ENCODE measurements around the gene LITAF.
"Not testable (repeated sequence)": the region's sequence is repeated elsewhere in the genome, so short reads cannot be mapped to it uniquely, and the experiment has no call there.

Gene LITAF

DNA sequence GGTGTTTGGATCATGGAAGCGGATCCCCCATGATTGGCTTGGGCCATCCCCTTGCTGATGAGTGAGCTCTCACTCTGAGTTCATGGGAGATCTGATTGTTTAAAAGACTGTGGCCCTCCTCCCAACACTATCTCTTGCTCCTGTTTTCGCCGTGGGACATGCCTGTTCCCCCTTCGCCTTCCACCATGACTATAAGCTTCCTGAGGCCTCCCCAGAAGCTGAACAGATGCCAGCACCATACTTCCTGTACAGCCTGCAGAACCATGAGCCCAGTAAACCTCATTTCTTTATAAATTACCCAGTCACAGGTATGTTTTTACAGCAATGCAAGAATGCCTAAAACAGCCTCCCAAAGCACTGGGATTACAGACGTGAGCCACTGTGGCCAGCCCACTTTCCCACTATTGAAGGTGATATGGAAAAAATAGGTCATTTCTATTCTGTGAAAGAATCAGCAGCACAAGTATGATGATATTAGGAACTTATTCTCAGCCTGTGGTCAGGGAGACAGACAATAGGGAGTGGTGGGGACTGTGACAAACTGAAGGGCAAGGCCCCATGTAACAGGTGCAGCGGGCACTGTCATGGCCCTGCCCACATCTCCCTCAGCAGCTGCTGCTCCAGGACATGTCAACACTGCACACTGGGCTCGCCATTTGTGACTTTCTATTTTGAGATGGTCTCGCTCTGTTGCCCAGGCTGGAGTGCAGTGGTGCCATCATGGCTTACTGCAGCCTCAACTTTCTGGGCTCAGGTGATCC, 33.7 kb upstream of the LITAF start:
- DNase-seq: no peak

DNA sequence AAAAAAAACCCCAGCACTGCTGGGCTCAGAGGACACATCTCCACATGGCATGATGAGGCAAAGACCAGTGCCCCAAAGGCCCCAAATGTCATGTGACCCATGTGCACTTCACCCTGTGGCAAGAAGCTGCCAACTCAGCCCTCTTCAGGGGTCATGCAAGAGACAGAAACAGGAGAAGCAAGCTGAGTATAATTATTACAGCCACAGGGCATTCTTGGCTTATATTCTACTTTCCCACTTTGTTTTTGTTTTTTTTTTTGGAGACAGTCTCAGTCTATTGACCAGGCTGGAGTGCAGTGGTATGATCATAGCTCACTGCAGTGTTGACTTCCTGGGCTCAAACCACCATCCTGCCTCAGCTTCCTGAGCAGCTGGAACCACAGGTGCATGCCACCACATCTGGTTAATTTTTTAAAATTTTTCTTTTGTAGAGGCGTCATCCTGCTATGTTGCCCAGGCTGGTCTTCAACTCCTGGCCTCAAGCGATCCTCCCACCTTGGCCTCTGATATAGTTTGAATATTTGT, 32.7 kb upstream of the LITAF start:
- DNase-seq: no peak

DNA sequence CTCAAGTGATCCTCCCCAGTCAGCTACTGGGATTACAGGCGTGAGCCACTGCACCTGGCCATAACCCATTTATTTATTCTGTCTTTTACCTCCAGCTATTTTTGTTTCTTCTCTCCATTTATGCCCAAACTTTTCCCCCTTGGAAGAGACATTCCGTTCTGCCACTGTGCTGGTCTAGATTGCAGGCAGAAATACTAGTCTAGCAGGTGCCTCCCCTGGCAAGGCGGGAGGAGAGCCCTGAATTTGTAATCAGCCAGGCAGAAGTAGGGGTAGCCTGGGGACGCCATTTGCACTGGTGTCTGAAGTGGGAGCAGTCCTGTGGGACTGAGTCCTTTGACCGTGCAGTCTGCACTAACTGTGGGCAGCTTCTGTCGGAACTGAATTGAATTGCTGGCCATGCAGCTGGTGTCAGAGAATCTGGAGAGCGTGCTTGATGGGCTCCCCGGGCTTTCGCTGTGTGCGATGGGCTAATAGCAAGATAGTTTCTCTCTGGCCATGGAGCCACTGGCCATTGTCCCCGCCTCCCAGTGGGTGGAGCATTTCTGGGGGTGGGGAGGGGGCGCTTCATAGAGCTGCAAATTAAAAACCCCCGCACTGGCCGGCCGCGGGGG, 31.5 kb upstream of the LITAF start:
- DNase-seq: no peak

DNA sequence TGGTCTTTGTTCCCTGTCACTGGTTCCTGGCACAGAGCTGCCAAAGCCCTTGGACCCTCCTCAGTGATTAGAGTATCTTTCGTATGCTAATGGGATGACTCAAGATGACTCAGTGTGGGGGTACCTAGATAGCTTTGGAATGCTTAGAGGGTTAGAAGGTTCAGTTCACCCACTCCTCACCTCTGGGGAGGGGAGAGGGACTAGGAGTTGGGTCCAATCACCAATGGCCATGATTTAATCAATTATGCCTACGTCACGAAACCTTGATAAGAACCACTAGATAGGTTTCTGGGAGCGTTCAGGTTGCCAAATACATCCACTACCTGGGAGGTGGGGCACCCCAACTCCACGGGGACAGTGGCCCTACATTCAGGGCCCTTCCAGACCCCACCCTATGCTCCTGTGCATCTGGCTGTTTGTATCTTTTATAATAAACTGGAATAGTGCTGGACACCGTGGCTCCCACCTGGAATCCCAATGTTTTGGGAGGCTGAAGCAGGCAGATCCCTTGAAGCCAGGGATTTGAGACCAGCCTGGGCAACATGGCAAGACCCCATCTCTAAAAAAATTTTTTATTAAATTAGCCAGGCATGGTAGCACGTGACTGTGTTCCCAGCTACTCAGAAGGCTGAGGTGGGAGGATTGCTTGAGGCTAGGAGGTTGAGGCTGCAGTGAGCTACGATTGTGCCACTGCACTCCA, 29.2 kb upstream of the LITAF start:
- DNase-seq: no peak

DNA sequence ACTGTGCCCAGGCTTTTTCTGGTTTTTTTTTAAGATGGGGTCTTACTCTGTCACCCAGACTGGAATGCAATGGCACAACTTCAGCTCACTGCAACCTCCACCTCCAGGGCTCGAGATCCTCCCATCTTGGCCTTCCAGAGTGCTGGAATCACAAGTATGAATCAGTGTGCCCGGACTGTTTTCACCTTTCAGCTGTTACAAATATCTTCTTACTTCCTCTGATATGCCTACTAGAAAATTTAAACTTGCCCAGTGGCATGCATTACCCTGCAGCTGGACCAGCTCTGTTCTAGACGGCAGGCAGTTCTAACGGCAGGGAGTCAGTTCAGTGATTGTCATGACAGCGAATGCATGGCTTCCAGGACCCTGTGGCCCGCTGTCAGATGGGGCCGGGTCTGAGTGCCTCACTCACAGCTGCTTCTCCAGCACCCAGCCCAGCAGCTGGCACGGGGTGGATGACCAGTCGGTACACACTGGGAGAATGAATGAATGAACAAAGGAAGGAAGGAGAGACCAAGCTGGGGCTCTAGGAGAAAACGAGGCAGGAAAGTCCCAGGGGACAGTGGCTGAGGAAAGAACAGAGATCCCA, 28.0 kb upstream of the LITAF start:
- DNase-seq: no peak

DNA sequence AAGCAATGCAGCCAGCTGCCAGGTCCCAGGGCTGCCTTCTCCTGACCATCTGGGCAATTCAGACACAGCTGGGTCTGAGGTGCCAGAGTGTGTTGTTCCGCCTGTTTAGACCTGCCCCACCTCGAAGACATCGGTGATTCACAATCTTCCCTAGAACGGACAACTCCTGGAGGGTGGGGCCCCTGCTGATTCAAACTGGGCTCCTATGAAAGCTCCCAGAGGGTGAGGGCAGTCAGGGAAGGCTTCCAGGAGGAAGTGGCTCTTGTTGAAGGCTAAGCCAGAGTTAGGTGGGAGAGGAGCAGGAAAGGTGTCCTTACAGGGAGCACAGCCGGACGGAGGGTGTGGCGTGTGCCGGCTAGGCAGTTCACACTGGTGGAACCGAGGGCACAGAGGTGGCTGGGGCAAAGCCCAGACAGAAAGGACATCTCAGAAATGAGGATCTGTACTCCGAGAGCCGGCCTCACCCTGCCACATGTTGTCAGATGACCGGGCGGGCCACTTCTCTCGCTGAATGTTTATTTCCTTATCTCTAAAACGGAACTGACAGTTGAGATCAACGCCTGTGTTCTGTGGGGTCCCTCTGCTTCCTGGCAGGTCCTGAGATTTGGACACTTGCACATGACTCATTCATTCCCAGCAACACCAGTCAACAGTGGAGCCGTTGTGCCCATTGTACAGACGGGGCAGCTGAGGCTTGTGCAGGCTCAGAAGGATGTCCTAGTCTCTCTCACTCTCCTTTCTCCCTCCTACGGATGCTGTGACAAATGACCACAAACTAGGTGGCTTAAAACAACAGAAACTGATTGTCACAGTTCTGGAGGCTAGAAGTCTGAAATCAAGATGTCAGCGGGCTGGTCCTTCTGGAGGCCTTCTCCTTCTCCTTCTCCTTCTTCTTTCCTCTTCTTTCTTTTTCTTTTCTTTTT, 26.9 kb upstream of the LITAF start:
- no peak for DNase-seq

DNA sequence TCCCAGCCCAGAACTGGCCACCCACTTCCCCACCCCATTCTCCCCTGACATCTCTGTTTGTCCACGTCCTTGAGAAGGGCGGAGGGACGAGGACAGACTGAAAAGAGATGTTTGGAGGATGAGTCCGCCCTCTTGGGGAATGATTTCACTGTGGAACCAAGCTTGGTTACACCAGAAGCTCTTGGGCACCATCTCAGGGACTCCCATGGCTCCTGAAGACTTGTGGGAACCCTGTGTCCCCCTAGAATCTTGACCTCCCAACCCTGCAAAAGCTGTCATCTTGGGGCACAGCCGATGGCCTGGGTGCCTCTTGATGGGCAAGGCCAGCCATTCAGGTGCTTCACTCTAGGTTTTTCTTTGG, 25.9 kb upstream of the LITAF start:
- no peak for DNase-seq

DNA sequence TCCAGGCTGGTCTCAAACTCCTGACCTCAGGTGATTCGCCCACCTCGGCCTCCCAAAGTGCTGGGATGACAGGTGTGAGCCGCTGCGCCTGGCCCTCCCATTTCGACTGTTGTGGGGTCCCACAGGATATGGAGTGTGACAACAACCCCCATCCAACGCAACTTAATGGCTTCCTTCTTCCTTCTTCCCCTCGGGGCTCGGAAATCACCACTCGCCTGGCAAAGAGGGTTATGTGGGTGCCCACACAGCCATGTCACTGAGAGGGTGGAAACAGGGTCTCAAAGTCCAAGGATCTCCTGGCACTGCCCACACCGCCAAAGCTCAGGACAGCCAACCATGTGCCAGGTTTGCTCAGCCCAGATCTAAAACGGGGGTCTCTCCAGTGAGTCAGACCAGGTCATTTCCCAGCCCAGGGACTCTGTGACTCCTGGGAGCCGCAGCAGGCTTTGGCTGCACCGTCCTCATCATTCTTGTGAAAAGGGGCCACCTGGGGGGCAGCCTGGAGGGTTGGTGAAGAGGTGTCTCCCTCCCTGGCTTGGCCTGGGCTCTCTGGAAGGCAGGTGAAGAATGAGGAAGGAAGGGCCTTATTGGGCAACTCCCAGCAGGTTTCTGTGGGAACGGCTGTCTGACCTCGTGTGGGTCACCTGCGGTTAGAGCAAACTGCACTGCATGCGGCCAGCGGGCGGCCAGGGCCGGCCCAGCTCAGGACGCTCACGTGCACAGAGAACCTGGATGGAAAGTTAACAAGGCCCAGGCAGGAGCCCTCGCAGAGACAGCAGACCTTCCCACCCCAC, 25.3 kb upstream of the LITAF start:
- no peak for DNase-seq

DNA sequence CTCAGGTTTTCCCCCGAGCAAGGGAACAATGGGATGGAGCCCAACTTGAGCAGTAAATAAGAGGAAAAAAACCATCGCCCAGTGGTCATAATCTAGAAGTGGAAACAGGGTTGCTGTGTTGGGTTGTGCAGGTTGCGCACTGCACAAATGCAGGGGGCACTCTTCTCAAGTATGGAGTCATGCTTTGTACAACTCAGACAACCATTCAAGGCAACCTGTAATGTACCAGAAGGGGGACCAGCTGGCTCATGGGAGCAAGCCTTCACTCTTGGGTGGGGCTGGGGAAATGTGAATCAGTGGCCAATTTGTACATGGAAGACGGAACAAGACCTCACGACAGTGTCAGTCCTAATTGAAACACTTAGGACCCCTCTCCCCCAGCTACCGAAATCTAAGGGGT, 23.9 kb upstream of the LITAF start:
- DNase-seq: no peak

DNA sequence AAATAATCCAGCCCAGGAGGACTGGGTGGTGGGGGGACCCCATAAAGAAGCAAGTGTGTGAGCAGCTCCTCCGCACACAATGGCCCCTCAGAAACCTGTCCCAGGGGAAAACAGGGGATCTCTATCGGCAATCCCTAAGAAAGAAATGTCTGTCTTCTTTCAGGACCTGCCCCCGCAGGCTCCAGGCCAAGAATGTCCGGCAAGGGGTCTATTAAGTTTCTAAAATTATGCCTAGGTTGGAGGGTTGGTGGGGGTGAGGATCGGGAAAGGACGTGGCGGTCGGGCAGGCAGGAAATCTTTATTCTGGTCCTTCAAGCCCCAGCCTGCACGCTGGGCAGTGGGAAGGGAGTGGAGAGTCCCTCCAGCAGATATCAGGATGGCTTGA, 23.4 kb upstream of the LITAF start:
- DNase-seq: no peak

DNA sequence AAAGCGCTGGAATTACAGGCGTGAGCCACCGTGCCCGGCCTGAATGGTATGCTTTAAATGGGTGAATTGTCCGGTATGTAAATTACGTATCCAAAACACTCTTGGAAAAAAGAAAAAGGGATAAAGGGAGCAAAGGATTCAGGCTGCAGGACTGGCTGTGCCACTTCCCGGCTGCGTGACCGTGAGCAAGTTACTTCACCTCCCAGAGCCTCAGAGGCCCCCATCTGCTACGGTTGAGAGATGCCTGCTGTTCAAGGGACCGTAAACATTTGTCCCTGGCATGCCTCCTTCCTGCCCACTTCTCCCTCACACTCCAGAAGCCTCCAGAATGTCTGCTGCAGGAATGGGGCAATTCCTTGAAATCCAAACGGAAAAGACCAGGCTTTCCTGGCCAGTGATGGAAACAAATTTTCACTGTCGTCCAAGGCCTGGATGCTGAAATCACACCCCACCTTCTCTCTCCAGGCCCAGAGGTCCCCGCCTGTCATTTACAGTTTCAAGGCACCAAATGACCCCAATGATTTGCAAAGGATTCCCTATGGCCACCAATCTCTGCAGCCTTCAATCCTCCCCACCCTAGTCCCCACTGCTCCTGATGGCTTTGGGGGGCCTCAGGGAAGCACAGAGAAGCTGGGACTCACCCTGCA, 22.9 kb upstream of the LITAF start:
- no peak for DNase-seq

DNA sequence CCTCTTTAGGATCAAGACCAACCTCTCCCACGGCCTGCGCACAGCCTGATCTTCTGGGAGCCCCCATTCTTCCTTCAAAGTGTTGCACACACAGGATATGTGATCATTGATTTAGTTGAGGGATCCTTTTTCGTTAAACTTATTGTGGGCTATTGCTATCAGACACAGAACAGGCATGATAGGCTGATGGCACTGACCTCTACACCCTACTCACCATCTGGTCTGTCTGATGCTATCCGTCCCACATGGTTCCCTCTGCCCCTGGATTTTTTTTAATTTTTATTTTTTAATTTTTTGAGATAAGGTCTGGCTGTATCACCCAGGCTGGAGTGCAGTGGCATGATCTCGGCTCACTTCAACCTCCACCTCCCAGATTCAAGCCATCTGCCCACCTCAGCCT, 19.2 kb upstream of the LITAF start:
- DNase-seq: no peak

DNA sequence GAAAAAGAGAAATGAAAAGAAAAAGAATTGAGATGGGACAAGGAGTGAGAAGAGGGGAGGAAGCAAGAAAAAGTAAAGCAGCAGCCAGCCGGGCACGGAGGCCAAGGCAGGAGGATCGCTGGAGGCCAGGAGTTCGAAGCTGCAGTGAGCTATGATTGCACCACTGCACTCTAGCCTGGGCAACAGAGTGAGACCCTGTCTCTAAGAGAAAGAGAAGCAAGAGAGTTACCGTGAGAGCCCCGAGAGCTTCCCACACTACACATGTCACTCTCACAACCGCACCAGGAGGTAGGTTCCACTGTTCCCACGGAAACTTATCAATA, 18.8 kb upstream of the LITAF start:
- DNase-seq: no peak

DNA sequence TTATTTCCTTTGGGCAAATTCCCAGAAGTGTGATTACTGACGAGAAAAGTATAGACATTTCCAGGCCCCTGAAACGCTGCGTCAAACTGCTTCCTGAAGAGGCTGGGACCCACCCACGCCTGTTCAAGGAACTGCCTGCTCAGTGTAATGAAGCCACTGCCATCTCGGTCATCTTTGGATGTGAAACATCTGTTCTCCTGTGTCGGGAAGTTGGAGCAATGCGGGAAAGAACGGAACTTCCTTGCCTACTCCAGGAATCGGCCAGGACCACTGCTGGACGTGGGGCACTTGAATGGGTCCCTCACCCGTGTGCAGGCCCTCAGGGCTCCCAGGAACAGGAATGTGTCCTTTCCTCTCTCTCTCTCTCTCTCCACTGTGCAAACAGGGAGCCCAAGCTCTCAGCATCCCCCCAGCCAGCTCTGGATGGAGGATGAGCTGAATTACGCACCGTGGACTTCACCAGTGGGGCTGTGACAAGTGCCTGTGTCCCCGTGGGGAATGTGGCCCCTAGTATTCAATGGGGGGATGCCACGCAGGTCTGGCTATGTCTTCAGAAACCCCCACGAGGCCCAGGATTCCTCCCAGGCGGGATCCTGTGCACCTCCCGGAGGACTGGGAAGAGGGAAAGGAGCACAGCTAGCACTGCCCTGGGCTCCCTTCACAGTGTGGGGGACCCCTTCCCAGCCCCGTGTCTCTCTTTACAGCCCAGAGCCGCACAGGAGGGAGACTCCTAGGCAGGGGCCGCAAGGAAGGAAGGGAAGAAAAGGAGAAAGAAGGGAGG, 18.3 kb upstream of the LITAF start:
- no peak for DNase-seq

DNA sequence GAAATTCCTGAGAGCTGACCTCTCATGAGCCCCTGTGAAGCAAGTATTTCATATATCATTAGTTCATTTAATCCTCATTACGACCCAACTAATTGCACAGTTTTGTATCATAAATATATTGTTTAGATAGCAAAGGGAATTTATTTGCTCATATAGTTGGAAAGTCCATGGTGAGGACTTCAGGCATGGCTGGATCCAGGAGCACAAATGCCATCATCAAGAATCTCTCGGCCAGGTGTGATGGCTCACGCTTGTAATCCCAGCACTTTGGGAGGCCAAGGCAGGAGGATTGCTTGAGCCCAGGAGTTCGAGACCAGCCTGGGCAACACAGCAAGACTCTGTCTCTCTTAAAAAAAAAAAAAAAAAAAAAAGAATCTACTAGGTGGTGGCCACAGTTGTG, 17.6 kb upstream of the LITAF start:
- DNase-seq: not testable (repeated sequence)

DNA sequence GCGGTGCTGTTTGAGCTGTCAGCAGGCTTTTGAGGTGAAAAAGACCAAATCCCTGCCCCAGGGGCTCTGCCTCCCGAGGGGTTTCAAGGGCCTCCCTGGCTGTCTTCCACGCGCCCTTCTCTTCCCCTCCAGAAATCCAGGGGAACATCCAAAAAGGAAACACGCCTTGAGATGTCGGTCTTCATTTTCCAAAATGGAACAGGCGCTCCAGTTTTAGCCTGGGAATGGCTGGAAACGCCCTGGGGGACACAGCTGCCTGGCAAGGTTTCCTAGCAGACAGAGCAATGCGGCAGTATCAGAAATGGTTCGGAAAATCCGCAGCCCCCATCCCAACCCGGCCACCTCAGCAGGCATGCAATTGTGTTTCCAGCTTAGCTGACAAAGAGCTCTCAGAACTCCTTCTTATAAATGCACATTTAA, 16.6 kb upstream of the LITAF start:
- no peak for DNase-seq

DNA sequence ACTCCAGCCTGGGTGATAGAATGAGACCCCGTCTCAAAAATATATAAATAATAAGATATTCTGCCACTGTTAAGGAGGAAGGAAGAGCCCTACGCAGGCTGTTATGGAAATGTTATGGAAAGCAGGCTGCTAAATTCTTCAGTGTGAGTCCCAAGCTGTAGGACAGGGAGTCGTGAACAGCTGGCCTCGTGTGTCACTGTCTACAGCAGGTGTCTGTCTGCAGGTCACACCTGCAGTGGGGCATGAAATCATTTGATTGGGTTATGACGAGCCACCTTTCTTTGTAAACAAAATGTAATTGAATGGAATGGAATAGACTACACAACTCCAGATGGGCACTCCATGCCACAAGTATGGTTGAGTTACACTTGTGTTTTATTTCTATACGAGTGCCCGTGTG, 15.6 kb upstream of the LITAF start:
- DNase-seq: no peak

DNA sequence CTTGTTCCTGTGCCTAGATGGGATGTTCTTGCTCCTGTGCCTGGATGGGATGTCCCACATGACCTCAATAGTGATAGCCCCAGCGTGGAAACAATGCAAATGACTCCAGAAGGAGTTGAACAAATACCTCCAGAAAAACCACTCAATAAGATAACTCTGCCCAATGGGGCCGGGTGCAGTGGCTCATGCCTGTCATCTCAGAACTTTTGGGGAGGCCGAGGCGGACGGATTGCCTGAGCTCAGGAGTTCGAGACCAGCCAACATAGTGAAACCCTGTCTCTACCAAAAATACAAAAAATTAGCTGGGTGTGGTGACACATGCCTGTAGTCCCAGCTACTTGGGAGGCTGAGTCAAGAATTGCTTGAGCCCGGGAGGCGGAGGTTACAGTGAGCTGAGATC, 15.2 kb upstream of the LITAF start:
- DNase-seq: no peak

DNA sequence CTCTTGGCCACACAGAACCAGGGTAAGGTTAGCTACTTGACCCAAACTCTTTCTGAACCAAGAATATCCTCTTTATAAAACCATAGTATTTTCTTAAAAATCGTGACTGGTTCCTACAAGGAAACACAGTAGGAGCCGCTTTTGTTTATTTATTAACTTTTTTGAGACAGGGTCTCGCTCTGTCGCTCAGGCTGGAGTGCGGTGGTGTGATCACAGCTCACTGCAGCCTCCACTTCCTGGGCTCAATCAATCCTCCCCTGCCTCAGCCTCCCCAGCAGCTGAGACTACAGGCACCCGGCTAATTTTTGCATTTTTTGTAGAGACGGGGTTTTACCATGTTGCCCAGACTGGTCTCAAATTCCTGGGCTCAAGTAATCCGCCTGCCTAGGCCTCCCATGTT, 14.7 kb upstream of the LITAF start:
- no peak for DNase-seq

DNA sequence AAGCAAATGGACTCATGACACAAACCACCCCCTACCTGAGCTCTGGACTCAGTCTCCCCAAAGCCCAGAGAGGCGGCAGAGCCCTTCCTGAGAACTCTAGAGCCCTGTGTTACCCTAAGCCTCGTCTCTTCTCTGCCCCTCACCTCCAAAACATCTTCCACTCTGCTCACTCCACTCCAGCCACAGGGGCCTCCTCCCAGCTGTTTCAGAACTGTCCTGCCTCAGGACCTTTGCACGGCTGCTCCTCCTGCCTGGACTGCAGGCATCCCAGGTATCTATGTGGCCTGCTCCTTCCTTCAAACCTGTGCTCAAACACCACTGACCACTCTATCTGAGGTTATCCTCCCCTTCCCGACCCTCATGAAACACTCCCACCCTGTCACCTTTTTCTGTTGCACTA, 12.9 kb upstream of the LITAF start:
- no peak for DNase-seq
